Erythroblast (primary cell): ENCODE measurements around the gene LRRC37B.
"Not testable (repeated sequence)": the region's sequence is repeated elsewhere in the genome, so short reads cannot be mapped to it uniquely, and the experiment has no call there.

Experiments used
- DNase-seq, 2 experiments: peaks; one replicate each; lab custom pipeline; 2025; lab: John Stamatoyannopoulos, UW
- GATA1 ChIP-seq: IDR thresholded peaks from 2 replicates; pipeline ENCODE4 v1.6.1; 2011; ENCODE audit warnings: low read depth, mild to moderate bottlenecking, control low read depth, low read length, moderate library complexity
- POLR2A ChIP-seq: IDR thresholded peaks from 2 replicates; pipeline ENCODE4 v1.6.1; 2011; ENCODE audit warnings: mild to moderate bottlenecking, low read length

Gene LRRC37B

GRCh38 chr17:32071961-32072360 is 64.8 kb downstream of the LRRC37B start:
- not testable (repeated sequence) for DNase-seq

- DNase-seq, result not testable (repeated sequence)
Measured at GRCh38 chr17:32073131-32073530, 65.9 kb downstream of the LRRC37B start.

GRCh38 chr17:32079753-32080152 is 72.6 kb downstream of the LRRC37B start:
- peak; percentile 7 to 19 for DNase-seq

GRCh38 chr17:32083550-32083979 is 76.4 kb downstream of the LRRC37B start:
- not testable (repeated sequence) for DNase-seq

GRCh38 chr17:32084003-32084941 is 77.1 kb downstream of the LRRC37B start:
- not testable (repeated sequence) for DNase-seq

GRCh38 chr17:32084942-32085829 is 78.0 kb downstream of the LRRC37B start:
- not testable (repeated sequence) for DNase-seq

GRCh38 chr17:32086833-32087232 is 79.7 kb downstream of the LRRC37B start:
- not testable (repeated sequence) for DNase-seq

- not testable (repeated sequence) for DNase-seq
Measured at GRCh38 chr17:32092062-32092461, 84.9 kb downstream of the LRRC37B start.

GRCh38 chr17:32099686-32100085 is 92.5 kb downstream of the LRRC37B start:
- TF ChIP-seq GATA1 (no peak), POLR2A (no peak)
- DNase-seq, result no peak

- DNase-seq, result not testable (repeated sequence)
Measured at GRCh38 chr17:32100323-32100722, 93.1 kb downstream of the LRRC37B start.

GRCh38 chr17:32100971-32101631 is 93.9 kb downstream of the LRRC37B start:
- DNase-seq, result no peak
- TF ChIP-seq POLR2A, result no peak
- TF ChIP-seq GATA1, result no peak

- DNase-seq, result no peak
- TF ChIP-seq POLR2A (no peak), GATA1 (no peak)
Measured at GRCh38 chr17:32102172-32102571, 95.0 kb downstream of the LRRC37B start.

GRCh38 chr17:32102646-32103186 is 95.5 kb downstream of the LRRC37B start:
- no peak for DNase-seq

More at GRCh38 chr17:32102646-32103186, 95.5 kb downstream of the LRRC37B start:
- no peak for TF ChIP-seq POLR2A
